Sigmoid colon (tissue), 7 donors: ENCODE data around the gene ENPP7. TPM values are rescaled to one million over a fixed set of nuclear protein-coding genes. Genes with fewer than 3 reads are reported as not detected.
A peak's percentile ranks its signal among the peaks of the same experiment; 100 is the strongest.

Experiments used
- DNase-seq: peaks from one replicate; pipeline ENCODE4 v3.0.0-alpha.2; 2019
- H3K27ac ChIP-seq, 4 donors: fragments of 200-600 bp; sonication (generic); one replicate each; pipeline ENCODE4 v1.5.1; 2016 to 2019; ENCODE audit warnings: mild to moderate bottlenecking in 1 of 4
- H3K27me3 ChIP-seq, 3 donors: fragments of 200-600 bp; sonication (generic); one replicate each; pipeline ENCODE4 v1.5.1; 2019; ENCODE audit warnings: mild to moderate bottlenecking in 1 of 3
- H3K36me3 ChIP-seq, 4 donors: fragments of 200-600 bp; sonication (generic); one replicate each; pipeline ENCODE4 v1.5.1; 2016 to 2019
- H3K4me1 ChIP-seq, 4 donors: fragments of 200-600 bp; sonication (generic); one replicate each; pipeline ENCODE4 v1.5.1; 2017 to 2019
- H3K4me3 ChIP-seq, 4 donors: fragments of 200-600 bp; sonication (generic); one replicate each; pipeline ENCODE4 v1.5.1; 2017 to 2019; ENCODE audit warnings: mild to moderate bottlenecking in 2 of 4, moderate library complexity in 1 of 4
- H3K9me3 ChIP-seq, 4 donors: fragments of 200-600 bp in 3 of 4; sonication (generic) in 3 of 4; one replicate each; pipeline versions ENCODE4 v1.5.1 to v1.6.1; 2013 to 2019
- EP300 ChIP-seq, 4 donors: sonication (generic); formaldehyde crosslinking; IDR thresholded peaks; one replicate each; pipeline ENCODE4 v1.6.1; 2017; ENCODE audit warnings: antibody characterized with exemption in 4 of 4
- POLR2A ChIP-seq, 2 donors: fragments of 450-650 bp; IDR thresholded peaks; one replicate each; pipeline ENCODE4 v1.6.1; 2016; ENCODE audit warnings: antibody characterized with exemption in 2 of 2, mild to moderate bottlenecking in 2 of 2, moderate library complexity in 2 of 2
- POLR2AphosphoS5 ChIP-seq, 4 donors: sonication (generic); formaldehyde crosslinking; IDR thresholded peaks; one replicate each; pipeline ENCODE4 v1.6.1; 2017; ENCODE audit warnings: antibody characterized with exemption in 4 of 4
- WGBS, 2 donors: extraction: QIAGEN DNeasy Blood & Tissue Kit; methylation state at CpG; one replicate each; pipeline ENCODE4 v1.1.7; 2013; 5-methylcytosine and 5-hydroxymethylcytosine counted together
- intact Hi-C: fragments of 100-400 bp; cut with DNase I; formaldehyde crosslinking; loops from one replicate; pipeline ENCODE4 v1.15.1; 2023
- polyA plus RNA-seq, 3 donors: library from polyadenylated mRNA; stranded (reverse); fragments of 200-250 nt; gene quantifications; one replicate each; pipeline ENCODE4 v1.2.3, GENCODE V29; 2013
- total RNA-seq, 4 donors: library from RNA; depleted of rRNA; stranded (reverse); fragments of >200 nt; gene quantifications; one replicate each; pipeline ENCODE4 v1.1.0, GENCODE V29; 2016
- TF ChIP-seq, protein P1 (sequence below), 4 experiments: fragments of 450-650 bp in 3 of 4; fragments of 200-600 bp in 1 of 4; IDR thresholded peaks; one replicate each; pipeline ENCODE4 v1.5.1; 2016 to 2019; ENCODE audit warnings: antibody characterized with exemption in 4 of 4, mild to moderate bottlenecking in 3 of 4, moderate library complexity in 2 of 4
- donor health status: healthy with polysubstance abuse.
- donor health status: Bipolar disorder and iron deficiency.
- donor health status: healthy.

Gene ENPP7
- total and polyA plus RNA-seq, 7 donors: not detected

DNA sequence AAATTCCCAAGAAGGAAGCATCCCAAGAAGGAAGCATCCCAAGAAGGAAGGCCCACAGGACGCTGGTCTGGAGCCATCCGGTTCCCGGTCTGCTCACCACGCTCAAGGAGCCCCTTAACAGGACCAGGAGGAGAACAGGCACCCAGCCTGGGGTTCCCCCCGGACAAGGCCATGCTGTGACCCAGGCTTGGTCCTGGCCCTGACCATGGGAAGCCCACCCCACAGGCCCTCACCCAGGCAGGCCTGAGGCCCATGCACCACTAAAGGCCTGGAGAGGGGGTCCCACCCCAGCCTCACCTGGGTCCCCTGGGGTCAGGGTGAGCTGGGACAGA is 340 bp upstream of the ENPP7 start:
- Histone ChIP-seq H3K27ac (no peak overlapping the region), H3K36me3 (no peaks in the 10 kb centered on the region), H3K4me1 (peaks cover 0 to 10% (median 4%) of the 10 kb centered on the region in 4 donors), H3K27me3 (no peaks in the 10 kb centered on the region), H3K9me3 (no peaks in the 10 kb centered on the region), H3K4me3 (no peak overlapping the region)
- no peak for DNase-seq
- TF ChIP-seq POLR2AphosphoS5 (IDR thresholded peaks at IDR 0.05) (no peak), EP300 (IDR thresholded peaks at IDR 0.05) (no peak), POLR2A (IDR thresholded peaks at IDR 0.05) (no peak)
- TF ChIP-seq, protein P1, sequence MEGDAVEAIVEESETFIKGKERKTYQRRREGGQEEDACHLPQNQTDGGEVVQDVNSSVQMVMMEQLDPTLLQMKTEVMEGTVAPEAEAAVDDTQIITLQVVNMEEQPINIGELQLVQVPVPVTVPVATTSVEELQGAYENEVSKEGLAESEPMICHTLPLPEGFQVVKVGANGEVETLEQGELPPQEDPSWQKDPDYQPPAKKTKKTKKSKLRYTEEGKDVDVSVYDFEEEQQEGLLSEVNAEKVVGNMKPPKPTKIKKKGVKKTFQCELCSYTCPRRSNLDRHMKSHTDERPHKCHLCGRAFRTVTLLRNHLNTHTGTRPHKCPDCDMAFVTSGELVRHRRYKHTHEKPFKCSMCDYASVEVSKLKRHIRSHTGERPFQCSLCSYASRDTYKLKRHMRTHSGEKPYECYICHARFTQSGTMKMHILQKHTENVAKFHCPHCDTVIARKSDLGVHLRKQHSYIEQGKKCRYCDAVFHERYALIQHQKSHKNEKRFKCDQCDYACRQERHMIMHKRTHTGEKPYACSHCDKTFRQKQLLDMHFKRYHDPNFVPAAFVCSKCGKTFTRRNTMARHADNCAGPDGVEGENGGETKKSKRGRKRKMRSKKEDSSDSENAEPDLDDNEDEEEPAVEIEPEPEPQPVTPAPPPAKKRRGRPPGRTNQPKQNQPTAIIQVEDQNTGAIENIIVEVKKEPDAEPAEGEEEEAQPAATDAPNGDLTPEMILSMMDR (IDR thresholded peaks at IDR 0.05): no peak
- intact Hi-C loops: no loop called here
- WGBS, 2 donors: 96 to 98% methylated on average over 5 of the region's 5 CpGs

DNA sequence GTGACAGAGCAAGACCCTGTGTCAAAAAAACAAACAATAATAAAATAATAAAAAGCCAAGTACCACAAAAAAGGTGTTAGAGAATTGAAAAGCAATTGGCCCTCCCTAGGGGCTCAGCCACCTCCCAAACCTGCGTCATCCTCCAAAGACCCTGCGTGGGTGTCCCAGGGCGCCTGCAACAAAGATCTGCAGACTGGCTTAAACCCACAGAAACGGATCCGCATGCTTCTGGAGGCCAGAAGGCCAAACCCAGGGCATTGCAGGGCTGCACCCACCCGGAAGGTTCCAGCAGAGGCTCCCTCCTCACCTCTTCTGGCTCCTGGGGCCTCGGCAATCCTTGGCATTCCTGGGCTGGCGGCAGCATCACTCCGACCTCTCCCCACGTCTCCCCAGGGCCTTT is 1.5 kb downstream of the ENPP7 start:
- TF ChIP-seq POLR2AphosphoS5 (IDR thresholded peaks at IDR 0.05) (no peak), POLR2A (IDR thresholded peaks at IDR 0.05) (no peak), EP300 (IDR thresholded peaks at IDR 0.05) (no peak)
- TF ChIP-seq, protein P1 (IDR thresholded peaks at IDR 0.05): no peak
- Histone ChIP-seq H3K9me3 (no peaks in the 10 kb centered on the region), H3K27me3 (peaks cover 0 to 4% (median 0%) of the 10 kb centered on the region in 3 donors), H3K4me3 (no peak overlapping the region), H3K36me3 (no peaks in the 10 kb centered on the region), H3K4me1 (peaks cover 0 to 10% (median 4%) of the 10 kb centered on the region in 4 donors), H3K27ac (no peak overlapping the region)
- intact Hi-C loops: no loop called here
- DNase-seq: no peak
- WGBS, 2 donors: 85 to 88% methylated on average over 10 of the region's 10 CpGs

DNA sequence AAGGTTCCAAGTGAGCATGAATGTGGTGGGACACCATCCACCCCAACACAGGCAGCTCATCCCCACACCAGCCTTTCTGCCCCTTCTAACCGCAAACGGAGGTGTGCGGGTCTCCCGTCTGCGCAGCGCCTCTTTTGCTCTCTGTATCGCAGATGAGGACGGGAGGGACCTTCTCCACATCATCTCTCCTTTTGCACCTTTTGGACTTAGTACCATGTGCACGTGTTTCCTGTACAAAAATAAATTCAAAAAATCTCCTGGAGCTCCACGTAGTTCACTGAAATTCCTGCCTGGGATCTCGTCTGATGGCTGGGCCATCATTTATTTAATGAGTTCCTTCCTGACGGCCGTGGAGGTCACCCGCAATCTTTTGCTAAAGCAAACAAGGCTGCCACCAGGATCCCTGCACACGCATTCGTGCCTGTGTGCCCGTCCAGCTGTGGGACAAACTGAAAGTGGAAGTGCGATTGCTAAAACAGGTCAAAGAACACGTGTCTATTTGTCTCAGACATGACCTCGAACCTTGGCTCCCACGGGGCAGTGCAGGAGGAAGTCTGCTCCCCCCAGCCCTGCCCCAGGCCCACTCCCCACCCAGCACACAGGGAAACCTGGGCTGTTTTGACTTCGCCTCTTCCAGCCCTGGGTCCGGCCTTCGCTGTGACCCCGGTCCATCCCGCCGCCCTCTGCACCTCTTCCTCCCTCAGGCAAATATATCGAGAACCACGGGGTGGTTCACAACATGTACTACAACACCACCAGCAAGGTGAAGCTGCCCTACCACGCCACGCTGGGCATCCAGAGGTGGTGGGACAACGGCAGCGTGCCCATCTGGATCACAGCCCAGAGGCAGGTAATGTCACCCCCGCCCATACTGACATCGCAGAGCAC is 2.3 kb downstream of the ENPP7 start:
- DNase-seq: no peak
- Histone ChIP-seq H3K27me3 (peaks cover 0 to 11% (median 0%) of the 10 kb centered on the region in 3 donors), H3K4me3 (peak overlapping the region in 1 of 4 donors; percentile 4), H3K36me3 (no peaks in the 10 kb centered on the region), H3K27ac (no peak overlapping the region), H3K9me3 (no peaks in the 10 kb centered on the region), H3K4me1 (peaks cover 0 to 8% (median 4%) of the 10 kb centered on the region in 4 donors)
- intact Hi-C loops: no loop called here
- TF ChIP-seq POLR2A (IDR thresholded peaks at IDR 0.05) (no peak), POLR2AphosphoS5 (IDR thresholded peaks at IDR 0.05) (no peak), EP300 (IDR thresholded peaks at IDR 0.05) (no peak)
- TF ChIP-seq, protein P1 (IDR thresholded peaks at IDR 0.05): no peak
- 60 to 71% methylated on average over 35 of the region's 35 CpGs for WGBS, 2 donors

DNA sequence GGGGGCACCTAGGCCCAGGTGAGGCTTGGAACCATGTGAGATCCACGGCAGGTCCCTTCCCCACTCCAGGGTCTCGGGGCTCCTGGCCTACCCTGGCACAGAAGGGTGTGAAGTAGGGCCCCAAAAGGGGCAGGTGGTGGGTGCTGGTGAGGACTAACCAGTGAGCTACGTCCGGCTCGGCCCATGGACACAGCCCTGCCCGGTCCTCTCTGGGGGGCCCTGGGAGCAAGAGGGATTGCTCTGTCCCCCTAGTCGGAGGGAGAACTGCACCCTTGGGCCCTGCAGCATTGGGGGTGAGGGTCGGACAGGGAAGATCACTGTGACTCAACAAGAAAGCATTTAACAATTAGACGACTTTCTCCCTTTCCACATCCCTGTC is 2.9 kb downstream of the ENPP7 start:
- intact Hi-C loops: no loop called here
- no peak overlapping the region for H3K27ac ChIP-seq
- H3K4me1 ChIP-seq: peaks cover 0 to 4% (median 2%) of the 10 kb centered on the region in 4 donors
- H3K4me3 ChIP-seq: no peak overlapping the region
- peaks cover 0 to 17% (median 0%) of the 10 kb centered on the region in 3 donors for H3K27me3 ChIP-seq
- no peak for DNase-seq
- H3K9me3 ChIP-seq: no peaks in the 10 kb centered on the region
- 87 to 88% methylated on average over 9 of the region's 9 CpGs for WGBS, 2 donors
- TF ChIP-seq POLR2AphosphoS5 (IDR thresholded peaks at IDR 0.05) (no peak), EP300 (IDR thresholded peaks at IDR 0.05) (no peak), POLR2A (IDR thresholded peaks at IDR 0.05) (no peak)
- TF ChIP-seq, protein P1 (IDR thresholded peaks at IDR 0.05): no peak
- H3K36me3 ChIP-seq: no peaks in the 10 kb centered on the region
